Activated naive CD4-positive, alpha-beta T cell treated with anti-CD3 and anti-CD28 coated beads, Interleukin-2, amount 50 U/mL, for 72 hours (primary cell): ENCODE data around the gene TCF4. TPM values are rescaled to one million over a fixed set of nuclear protein-coding genes. Genes with fewer than 3 reads are reported as not detected.
A peak's percentile ranks its signal among the peaks of the same experiment; 100 is the strongest.

Experiments
- ATAC-seq, 2 donors: fragments of 150-1000 bp; cut with Tn5 transposase; 2 replicates each; pipeline ENCODE4 v1.10.0; 2021; ENCODE audit warnings: mild to moderate bottlenecking in 2 of 2, moderate library complexity in 2 of 2
- DNase-seq, 2 donors: peaks; one replicate each; pipeline ENCODE4 v3.0.0; 2021 to 2022; ENCODE audit warnings: low spot score in 2 of 2
- H3K27ac Mint-ChIP-seq, 2 donors: one replicate each; pipeline ENCODE4 v1.8.0; 2022; ENCODE audit warnings: mild to moderate bottlenecking in 2 of 2, mixed read lengths in 2 of 2
- H3K36me3 Mint-ChIP-seq, 2 donors: one replicate each; pipeline ENCODE4 v1.8.0; 2022; ENCODE audit warnings: mixed read lengths in 2 of 2
- H3K9me3 Mint-ChIP-seq, 2 donors: one replicate each; pipeline ENCODE4 v1.8.0; 2022; ENCODE audit warnings: mixed read lengths in 2 of 2
- total RNA-seq, 2 donors: library from RNA; stranded (reverse); gene quantifications; one replicate each; pipeline ENCODE4 v1.2.3, GENCODE V29; 2022

The TCF4 gene
- total RNA-seq, 2 donors from 2014 or later, result 0.46 to 1.6 TPM

DNA sequence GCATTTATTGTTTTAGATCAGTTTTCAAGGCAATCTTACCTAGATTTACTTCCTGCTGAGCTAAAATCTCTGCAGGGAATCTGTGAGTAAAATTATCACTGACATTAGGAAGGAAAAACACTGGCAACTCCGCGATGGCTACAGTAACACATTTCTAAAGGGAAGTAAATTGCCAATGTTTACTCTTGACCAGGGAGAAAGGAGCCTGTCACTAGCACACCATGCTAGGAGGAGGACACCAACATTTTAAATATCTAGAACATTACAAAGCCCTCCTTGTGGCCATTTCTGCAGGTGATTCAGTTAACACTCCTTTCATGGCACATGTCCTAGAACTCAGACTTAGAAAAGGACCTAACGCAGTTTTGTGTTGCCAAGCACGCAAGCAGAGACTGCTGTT, 58.4 kb downstream of the TCF4 start:
- ATAC-seq, result no peak
- no peak overlapping the region for H3K27ac Mint-ChIP-seq
- H3K9me3 Mint-ChIP-seq, result no peaks in the 10 kb centered on the region
- no peak for DNase-seq
- H3K36me3 Mint-ChIP-seq, result no peaks in the 10 kb centered on the region

DNA sequence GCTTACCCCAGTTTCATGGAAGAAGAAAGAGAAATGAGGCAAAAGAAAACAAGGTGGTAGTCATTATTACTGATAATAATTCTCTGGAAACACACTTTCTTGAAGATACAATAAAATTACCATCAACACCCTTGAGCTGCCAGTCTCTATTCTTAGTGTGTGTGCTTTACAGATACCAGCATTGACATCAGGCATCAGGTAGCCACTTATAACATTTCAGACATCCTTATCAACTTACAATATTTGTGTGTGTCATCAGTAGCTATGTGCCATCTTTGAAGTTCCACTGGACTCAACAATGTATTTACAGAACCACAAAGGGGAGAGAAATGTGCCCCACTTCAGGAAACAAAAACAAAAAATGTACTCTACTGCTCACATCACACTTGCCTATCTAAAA, 62.1 kb downstream of the TCF4 start:
- H3K9me3 Mint-ChIP-seq, result no peaks in the 10 kb centered on the region
- H3K27ac Mint-ChIP-seq, result no peak overlapping the region
- ATAC-seq (no peak), DNase-seq (no peak)
- no peaks in the 10 kb centered on the region for H3K36me3 Mint-ChIP-seq

- no peaks in the 10 kb centered on the region for H3K9me3 Mint-ChIP-seq
- ATAC-seq (no peak), DNase-seq (no peak)
- no peaks in the 10 kb centered on the region for H3K36me3 Mint-ChIP-seq
- H3K27ac Mint-ChIP-seq, result no peak overlapping the region
Observed at GRCh38 chr18:55524353-55525073, 63.5 kb downstream of the TCF4 start.

DNA sequence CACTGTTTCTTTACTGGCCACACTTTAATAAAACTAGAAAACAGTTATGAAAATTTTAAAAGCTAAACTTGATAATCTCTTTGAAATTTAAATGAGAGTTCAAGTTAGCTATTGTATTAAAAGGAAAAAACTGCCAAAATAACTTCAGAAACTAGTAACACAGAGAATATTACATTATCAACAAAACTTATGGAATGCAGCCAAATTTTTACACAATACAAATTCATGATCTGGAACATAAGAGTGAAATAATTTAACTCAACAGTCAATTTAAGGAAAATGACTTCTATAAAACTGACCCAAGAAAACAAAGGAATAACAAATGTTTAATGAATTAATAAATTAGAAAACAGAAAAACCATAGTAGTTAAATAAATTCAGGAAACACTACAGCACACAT, 65.0 kb downstream of the TCF4 start:
- ATAC-seq (no peak), DNase-seq (no peak)
- H3K27ac Mint-ChIP-seq, result no peak overlapping the region
- no peaks in the 10 kb centered on the region for H3K9me3 Mint-ChIP-seq
- no peaks in the 10 kb centered on the region for H3K36me3 Mint-ChIP-seq

GRCh38 chr18:55522011-55522410, 66.0 kb downstream of the TCF4 start:
- Mint-ChIP-seq H3K9me3 (no peaks in the 10 kb centered on the region), H3K27ac (no peak overlapping the region), H3K36me3 (no peaks in the 10 kb centered on the region)
- DNase-seq (peak in 1 of 2 donors; percentile 42), ATAC-seq (no peak)

GRCh38 chr18:55517055-55517454, 70.9 kb downstream of the TCF4 start:
- Mint-ChIP-seq H3K9me3 (no peaks in the 10 kb centered on the region), H3K27ac (no peak overlapping the region), H3K36me3 (no peaks in the 10 kb centered on the region)
- DNase-seq (no peak), ATAC-seq (no peak)

DNA sequence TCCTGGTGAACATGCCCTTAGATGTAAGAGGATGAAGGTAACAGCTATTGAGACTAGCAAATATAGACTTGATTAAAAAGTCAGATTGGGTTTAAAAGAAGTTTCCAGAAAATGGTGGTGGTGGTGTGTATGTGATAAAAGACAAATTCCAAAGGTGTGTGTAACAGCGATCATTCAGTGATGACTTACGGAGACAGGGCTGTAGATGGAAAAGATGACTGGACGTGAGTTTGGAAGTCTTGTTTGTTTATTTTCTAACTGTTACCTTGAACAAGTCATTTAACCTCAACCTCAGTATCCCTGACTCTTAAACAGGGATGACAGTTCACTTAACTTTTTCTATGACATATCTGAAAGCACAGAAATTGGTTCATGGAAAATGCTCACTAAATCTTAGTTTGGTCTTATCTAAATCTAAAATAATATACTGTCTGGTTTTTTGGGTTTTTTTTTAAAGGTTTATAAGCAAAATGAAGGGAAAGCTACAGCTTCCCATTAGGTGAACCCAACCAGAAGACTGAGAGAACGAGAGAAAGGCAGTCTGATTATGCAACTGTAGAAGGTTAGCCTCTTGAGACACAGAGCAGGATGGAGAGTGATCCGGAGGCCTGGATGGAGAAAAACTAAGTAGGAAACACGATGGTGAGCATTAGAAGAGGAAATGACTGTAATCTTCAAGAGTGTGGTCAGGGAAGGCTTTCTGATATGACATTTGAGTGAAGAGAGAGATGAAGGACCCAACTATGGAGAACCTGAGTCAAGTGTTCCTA, 71.9 kb downstream of the TCF4 start:
- ATAC-seq (no peak), DNase-seq (no peak)
- Mint-ChIP-seq H3K9me3 (no peaks in the 10 kb centered on the region), H3K27ac (no peak overlapping the region), H3K36me3 (no peaks in the 10 kb centered on the region)

DNA sequence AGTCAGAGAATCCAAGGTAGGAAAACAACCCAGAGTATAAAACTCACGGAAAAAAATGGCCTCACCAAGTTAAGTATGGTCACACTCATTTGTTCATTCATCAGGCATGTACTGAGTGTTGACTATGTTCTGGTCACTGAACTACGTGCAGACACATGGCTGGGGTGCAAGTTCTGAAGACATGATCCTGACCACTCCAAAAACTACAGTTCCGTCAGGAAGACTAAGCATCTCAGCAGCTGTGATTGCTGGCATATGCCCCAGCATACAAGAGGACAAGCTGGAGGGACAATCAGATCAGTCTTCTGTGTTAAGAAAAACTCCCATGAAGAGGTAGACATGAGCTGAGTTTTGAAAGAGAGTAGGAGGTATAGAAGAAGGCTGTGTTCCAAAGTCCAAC, 72.8 kb downstream of the TCF4 start:
- no peaks in the 10 kb centered on the region for H3K36me3 Mint-ChIP-seq
- ATAC-seq, result no peak
- no peak overlapping the region for H3K27ac Mint-ChIP-seq
- DNase-seq, result no peak
- no peaks in the 10 kb centered on the region for H3K9me3 Mint-ChIP-seq

- ATAC-seq (no peak), DNase-seq (no peak)
- H3K9me3 Mint-ChIP-seq, result no peaks in the 10 kb centered on the region
- H3K36me3 Mint-ChIP-seq, result no peaks in the 10 kb centered on the region
- H3K27ac Mint-ChIP-seq, result no peak overlapping the region
Observed at GRCh38 chr18:55513161-55513560, 74.8 kb downstream of the TCF4 start.

GRCh38 chr18:55511277-55511676, 76.7 kb downstream of the TCF4 start:
- ATAC-seq, result no peak
- Mint-ChIP-seq H3K36me3 (no peaks in the 10 kb centered on the region), H3K9me3 (no peaks in the 10 kb centered on the region), H3K27ac (no peak overlapping the region)
- DNase-seq, result no peak

GRCh38 chr18:55510809-55511208, 77.2 kb downstream of the TCF4 start:
- Mint-ChIP-seq H3K27ac (no peak overlapping the region), H3K9me3 (no peaks in the 10 kb centered on the region), H3K36me3 (no peaks in the 10 kb centered on the region)
- ATAC-seq (no peak), DNase-seq (no peak)

GRCh38 chr18:55509631-55510324, 78.2 kb downstream of the TCF4 start:
- Mint-ChIP-seq H3K9me3 (no peaks in the 10 kb centered on the region), H3K27ac (no peak overlapping the region), H3K36me3 (no peaks in the 10 kb centered on the region)
- ATAC-seq (peak; percentile 87 to 100), DNase-seq (no peak)

DNA sequence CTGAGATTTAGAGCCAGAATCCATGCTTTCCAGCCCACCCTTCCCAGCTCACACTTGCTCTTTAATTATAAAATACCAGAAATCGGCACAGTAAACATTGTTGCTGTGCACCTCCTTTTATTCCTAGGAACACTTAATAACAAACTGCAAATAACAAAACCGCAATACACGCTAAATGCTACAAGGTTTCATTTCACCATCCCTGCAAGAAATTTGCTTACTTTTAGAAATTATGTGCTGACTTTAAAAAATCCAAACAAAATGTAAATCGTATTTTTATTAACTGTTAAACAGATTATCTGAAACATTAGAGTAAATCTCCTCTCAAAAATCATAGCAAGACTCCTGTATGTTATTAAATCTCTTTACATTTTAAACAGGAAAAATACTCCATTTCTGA, 79.3 kb downstream of the TCF4 start:
- no peak for DNase-seq
- Mint-ChIP-seq H3K9me3 (no peaks in the 10 kb centered on the region), H3K27ac (no peak overlapping the region), H3K36me3 (no peaks in the 10 kb centered on the region)
- no peak for ATAC-seq

DNA sequence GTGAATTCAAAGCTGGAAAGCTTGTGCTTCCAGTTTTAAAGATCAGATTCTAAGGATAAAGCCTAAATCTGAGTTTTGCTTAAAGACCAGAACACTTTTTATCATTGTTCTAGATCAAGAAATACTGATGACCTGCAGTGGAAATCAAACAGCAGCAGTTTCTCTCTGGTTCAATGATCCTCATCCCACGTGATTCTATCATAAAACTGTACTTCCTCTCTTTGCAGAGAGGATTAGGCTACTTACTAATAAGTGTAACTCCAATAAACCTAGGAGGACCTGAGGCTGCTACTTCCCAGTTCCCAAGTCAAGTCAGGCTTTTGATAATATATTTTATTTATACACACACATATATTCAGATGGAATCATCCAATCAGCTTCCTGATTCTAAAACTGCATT, 81.9 kb downstream of the TCF4 start:
- no peak for ATAC-seq
- Mint-ChIP-seq H3K27ac (no peak overlapping the region), H3K9me3 (no peaks in the 10 kb centered on the region), H3K36me3 (no peaks in the 10 kb centered on the region)
- DNase-seq, result no peak

GRCh38 chr18:55504808-55505207, 83.2 kb downstream of the TCF4 start:
- ATAC-seq (no peak), DNase-seq (no peak)
- Mint-ChIP-seq H3K9me3 (no peaks in the 10 kb centered on the region), H3K36me3 (no peaks in the 10 kb centered on the region), H3K27ac (no peak overlapping the region)

GRCh38 chr18:55503167-55503820, 84.7 kb downstream of the TCF4 start:
- Mint-ChIP-seq H3K27ac (no peak overlapping the region), H3K9me3 (no peaks in the 10 kb centered on the region), H3K36me3 (no peaks in the 10 kb centered on the region)
- DNase-seq (no peak), ATAC-seq (no peak)
